NCI-H1417 treated with DMSO at 0.1 percent for 48 hours (cell line): Measurements from ENCODE around the gene AQP3.
"Not testable (repeated sequence)": the region's sequence is repeated elsewhere in the genome, so short reads cannot be mapped to it uniquely, and the experiment has no call there.

Source experiments
- DNase-seq: peaks from one replicate; lab custom pipeline; 2025; lab: John Stamatoyannopoulos, UW

AQP3 gene

GRCh38 chr9:33464045-33464636 lies 16.7 kb upstream of the AQP3 start:
- no peak for DNase-seq

GRCh38 chr9:33463151-33463550 lies 15.8 kb upstream of the AQP3 start:
- no peak for DNase-seq

- no peak for DNase-seq
Measured at GRCh38 chr9:33461492-33461891, 14.1 kb upstream of the AQP3 start.

GRCh38 chr9:33460854-33461253 lies 13.5 kb upstream of the AQP3 start:
- no peak for DNase-seq

- no peak for DNase-seq
Measured at GRCh38 chr9:33459115-33459514, 11.7 kb upstream of the AQP3 start.

GRCh38 chr9:33458444-33458843 lies 11.1 kb upstream of the AQP3 start:
- no peak for DNase-seq

GRCh38 chr9:33455945-33456344 lies 8.6 kb upstream of the AQP3 start:
- no peak for DNase-seq

- DNase-seq = not testable (repeated sequence)
Measured at GRCh38 chr9:33455456-33455855, 8.1 kb upstream of the AQP3 start.

- DNase-seq = not testable (repeated sequence)
Measured at GRCh38 chr9:33454661-33455026, 7.3 kb upstream of the AQP3 start.

GRCh38 chr9:33453999-33454660 lies 6.7 kb upstream of the AQP3 start:
- DNase-seq = no peak

- DNase-seq = no peak
Measured at GRCh38 chr9:33453286-33453860, 6.0 kb upstream of the AQP3 start.

- no peak for DNase-seq
Measured at GRCh38 chr9:33452828-33453271, 5.5 kb upstream of the AQP3 start.

GRCh38 chr9:33450621-33451146 lies 3.3 kb upstream of the AQP3 start:
- DNase-seq = no peak

GRCh38 chr9:33449715-33450114 lies 2.3 kb upstream of the AQP3 start:
- no peak for DNase-seq

GRCh38 chr9:33447799-33448553 lies 583 bp upstream of the AQP3 start:
- no peak for DNase-seq

GRCh38 chr9:33446240-33446945 lies 1.0 kb downstream of the AQP3 start:
- DNase-seq = no peak

GRCh38 chr9:33445389-33446239 lies 1.8 kb downstream of the AQP3 start:
- DNase-seq = no peak

- no peak for DNase-seq
Measured at GRCh38 chr9:33443464-33444154, 3.8 kb downstream of the AQP3 start.

- no peak for DNase-seq
Measured at GRCh38 chr9:33443047-33443446, 4.3 kb downstream of the AQP3 start.

- DNase-seq = no peak
Measured at GRCh38 chr9:33442125-33442524, 5.3 kb downstream of the AQP3 start.
